Suppressor macrophage treated with lipopolysaccharide for 4 hours (primary cell): Measurements from ENCODE around the gene SURF1.
A peak's percentile ranks its signal among the peaks of the same experiment; 100 is the strongest.
"Not testable (repeated sequence)": the region's sequence is repeated elsewhere in the genome, so short reads cannot be mapped to it uniquely, and the experiment has no call there.

Experiments used
- DNase-seq: peaks from one replicate; pipeline ENCODE4 v3.0.0-alpha.2; 2020

Gene SURF1, protein sequence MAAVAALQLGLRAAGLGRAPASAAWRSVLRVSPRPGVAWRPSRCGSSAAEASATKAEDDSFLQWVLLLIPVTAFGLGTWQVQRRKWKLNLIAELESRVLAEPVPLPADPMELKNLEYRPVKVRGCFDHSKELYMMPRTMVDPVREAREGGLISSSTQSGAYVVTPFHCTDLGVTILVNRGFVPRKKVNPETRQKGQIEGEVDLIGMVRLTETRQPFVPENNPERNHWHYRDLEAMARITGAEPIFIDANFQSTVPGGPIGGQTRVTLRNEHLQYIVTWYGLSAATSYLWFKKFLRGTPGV

DNA sequence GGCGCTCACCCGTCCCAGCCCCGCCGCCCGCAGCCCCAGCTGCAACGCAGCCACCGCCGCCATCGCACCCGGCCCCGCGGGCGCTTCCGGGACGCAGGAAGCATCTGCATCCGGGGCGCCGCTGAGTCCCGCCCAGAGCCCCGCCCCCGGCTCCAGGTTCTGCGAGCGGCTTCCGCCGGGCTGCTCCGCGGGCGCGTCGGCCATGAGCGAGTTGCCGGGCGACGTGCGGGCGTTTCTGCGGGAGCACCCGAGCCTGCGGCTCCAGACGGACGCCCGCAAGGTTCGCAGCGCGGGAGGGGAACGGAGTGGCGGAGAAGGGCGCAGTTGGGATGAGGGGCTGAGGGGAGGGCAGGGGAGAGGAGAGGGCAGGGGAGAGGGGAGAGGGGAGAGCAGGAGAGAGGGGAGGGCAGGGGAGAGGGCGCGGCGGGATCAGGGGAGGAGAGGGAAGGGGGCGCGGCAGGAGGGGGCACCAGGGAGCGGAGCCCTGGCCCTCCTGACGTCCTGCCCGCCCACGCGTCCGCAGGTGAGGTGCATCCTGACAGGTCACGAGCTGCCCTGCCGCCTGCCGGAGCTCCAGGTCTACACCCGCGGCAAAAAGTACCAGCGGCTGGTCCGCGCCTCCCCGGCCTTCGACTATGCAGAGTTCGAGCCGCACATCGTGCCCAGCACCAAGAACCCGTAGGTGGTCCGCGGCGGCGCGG is at the start of gene SURF1, which contains the start of gene SURF2:
TSS of gene SURF1 (minus strand) at position 97 of the 701 bp plus-strand sequence. CDS start at position 63, 34 bp downstream.
TSS of gene SURF2 (plus strand) at position 160 of the 701 bp plus-strand sequence. CDS start at position 203, 43 bp downstream.
- peak; percentile 94 for DNase-seq

DNA sequence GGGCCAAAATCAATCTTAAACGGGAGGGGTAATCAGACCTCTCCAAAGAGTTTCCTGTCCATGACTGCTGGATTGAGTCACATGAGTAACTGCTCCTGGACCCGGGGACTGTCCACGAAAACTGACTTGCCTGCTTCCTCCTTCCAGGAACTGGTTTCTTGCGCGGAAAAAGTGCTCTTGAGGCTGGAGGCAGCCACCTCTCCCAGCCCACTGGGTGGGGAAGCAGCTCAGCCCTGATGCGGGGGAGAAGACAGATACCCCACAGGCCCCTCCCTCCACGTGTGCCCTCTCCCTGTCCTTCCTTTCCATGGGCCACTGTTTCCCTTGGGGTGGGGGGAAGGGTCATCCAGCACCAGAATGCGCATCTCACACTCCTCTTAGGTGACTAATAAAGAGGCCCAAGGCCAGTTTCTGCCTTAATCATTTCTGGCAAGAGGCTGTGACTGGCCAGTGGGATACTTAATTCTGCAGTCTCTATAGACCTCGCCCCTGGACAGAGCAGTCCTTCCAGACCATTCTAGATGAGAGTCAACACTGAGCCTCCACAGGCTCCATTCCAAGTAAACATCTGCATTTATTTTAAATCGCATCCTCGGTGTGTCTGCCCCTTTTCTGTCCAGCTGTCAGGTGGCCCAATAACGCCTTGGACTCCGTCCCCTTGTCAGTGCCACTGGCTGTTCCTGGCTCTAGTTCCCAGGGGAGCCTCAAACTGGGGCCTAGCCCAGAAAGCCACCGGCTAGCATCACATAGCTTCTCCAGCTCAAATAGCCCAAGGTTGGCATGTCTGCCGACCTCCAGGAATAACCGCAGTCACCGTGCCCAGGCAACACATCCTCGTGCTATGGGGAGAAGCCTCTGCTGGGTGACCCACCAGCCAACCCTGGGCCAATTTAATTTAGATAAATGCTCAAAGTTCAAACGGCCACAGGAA is 49.5 kb upstream of the SURF1 start:
- no peak for DNase-seq

DNA sequence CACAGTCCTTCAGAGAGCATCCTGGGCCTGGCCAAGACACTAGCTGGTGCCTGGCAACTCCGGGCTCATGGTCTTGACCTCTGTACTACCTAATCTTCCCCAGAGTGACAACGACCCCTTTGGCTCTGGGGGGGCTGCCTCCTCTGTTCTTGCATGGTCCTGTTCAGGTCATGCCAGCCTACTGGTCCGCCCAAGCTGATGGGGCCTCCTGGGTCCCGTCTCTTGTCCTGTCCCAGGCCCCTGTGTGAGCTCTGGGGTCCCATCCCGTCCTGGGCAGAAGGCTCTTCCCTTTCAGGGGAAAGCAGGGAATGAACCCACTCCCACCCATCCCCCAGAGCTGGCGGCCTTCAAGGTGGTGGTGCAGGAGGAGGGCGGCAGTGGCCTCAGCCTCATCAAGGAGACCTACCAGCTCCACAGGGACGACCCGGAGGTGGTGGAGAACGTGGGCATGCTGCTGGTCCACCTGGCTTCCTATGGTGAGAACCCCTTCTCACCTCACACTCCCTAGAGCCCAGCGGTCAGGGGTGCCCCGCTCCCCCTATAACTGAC is 48.2 kb upstream of the SURF1 start:
- DNase-seq = no peak

DNA sequence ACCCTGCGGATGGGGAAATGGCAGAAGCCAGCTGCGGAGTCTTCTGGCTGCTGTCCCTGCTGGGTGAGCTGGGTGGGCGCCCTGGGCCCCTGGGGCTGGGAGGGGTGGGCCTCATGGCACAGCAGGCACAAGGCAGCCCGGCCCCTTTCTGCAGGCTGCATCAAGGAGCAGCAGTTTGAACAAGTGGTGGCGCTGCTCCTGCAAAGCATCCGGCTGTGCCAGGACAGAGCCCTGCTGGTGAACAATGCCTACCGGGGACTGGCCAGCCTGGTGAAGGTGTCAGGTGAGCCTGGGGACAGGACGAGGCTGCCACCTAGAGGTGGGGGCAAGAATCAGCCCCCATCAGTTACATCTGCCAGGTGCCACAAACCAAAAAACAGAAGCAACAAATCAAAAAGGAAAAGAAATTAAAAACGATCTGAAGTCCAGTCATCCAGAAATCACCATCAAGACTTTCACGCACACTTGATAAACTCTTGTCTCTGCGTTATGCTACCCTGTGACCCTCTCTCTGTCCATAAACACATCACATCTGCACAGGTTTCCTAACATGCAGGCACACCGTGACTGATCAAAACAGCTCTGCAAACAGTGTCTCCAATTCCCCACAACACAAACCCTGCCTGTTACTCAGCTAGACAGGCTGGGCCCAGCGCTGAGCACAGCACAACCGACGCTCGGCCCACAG is 47.6 kb upstream of the SURF1 start:
- DNase-seq = peak; percentile 38

DNA sequence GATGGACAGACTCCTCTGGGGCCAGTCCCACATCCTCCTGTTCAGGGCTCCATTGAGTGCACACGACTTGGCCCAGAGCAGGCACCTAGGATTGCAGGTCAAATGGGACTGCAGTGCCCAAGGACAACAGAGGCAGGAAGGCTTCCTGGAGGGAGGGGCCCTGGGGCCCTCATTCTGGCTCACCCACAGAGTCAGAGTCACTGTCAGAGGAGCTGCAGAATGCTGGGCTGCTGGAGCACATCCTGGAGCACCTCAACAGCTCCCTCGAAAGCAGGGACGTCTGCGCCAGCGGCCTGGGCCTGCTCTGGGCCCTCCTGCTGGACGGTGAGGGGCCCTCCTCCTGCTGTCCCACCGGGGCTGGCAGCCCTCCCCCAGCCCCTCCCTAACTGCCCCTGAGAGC is 46.4 kb upstream of the SURF1 start:
- no peak for DNase-seq

DNA sequence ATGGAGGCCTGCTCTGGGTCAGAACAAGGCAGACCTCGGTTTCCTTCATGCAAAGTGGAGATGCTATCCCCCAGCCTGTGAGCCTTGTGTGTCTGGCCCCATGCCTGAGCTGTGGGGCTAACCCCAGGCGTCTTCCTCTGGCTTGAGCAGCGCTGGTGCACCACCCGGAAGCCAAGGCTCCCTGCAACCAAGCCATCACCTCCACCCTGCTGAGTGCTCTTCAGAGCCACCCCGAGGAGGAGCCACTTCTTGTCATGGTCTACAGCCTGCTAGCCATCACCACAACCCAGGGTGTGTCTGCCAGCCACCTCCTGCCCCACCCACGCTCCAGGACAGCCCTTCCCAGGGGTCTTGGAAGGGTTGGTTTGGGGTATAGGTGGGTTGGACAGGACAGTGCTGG is 45.3 kb upstream of the SURF1 start:
- no peak for DNase-seq

DNA sequence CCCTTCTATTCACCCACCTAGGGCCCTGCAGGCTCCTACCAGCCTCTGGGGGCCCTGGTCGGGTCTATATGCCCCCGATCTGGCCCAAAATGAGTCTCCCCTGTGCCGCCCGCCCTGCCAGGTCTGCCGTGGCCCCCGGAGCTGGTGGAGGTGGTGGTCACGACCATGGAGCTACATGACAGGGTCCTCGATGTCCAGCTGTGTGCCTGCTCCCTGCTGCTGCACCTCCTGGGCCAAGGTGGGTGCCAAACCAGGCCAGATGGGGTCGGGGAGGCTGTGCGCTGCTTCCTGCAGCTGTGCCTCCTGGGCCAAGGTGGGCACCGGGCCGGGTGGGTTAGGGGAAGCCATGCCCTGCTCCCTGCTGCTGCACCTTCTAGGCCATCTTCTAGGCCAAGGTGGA is 44.0 kb upstream of the SURF1 start:
- no peak for DNase-seq

DNA sequence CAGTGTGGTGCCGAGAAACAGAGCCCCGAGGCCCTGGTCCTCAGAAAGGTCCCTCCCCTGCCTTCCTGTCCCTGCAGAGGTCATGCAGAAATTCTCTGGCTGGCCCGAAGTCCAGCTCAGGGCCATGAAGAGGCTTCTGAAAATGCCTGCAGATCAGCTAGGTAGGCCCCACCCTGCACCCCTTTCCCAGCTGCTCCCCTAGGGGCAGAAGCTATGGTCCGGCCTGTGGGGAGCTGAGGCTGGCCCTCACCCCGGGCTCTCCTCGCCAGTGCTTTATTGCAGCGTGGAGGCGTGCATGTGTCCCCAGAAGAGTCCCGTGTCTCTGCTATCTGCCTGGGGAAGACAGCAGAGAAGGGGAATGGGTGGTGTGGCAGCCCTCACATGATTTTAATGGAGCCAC is 41.6 kb upstream of the SURF1 start:
- DNase-seq = no peak

DNA sequence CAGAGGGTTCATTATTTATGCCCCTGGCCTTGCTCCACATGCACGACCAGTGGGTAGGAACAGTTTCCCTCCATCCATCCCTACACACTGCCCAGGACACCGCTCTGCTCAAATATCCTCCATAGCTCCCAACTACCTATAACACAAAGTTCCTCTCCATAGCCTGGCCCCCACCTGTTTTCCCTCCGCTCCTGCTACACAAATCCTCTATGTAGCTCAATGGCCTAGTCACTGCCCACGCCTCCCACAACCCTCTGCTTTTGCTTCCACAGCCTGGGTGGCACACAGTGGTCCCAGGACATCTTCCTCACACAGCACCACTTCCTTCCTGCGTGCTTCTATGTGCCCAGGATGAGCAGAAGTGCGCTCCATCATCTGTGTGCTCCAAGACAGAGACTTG is 41.1 kb upstream of the SURF1 start:
- no peak for DNase-seq

DNA sequence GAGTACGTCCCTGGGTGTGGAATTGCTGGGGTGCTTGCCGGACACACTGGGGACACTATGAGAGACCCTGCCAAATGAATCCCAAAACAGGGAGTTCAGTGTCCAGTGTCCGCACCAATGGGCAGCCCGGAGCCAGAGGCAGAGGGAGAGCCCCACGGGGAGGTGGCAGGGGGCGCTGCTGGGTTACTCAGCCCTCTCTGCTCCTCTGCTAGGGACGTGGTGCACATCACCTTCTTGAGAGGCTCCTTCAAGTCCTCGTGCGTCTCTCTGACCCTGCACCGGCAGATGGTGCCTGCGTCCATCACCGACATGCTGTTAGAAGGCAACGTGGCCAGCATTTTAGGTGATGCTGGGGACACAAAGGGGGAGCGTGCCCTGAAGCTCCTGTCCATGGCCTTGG is 40.7 kb upstream of the SURF1 start:
- DNase-seq = no peak

DNA sequence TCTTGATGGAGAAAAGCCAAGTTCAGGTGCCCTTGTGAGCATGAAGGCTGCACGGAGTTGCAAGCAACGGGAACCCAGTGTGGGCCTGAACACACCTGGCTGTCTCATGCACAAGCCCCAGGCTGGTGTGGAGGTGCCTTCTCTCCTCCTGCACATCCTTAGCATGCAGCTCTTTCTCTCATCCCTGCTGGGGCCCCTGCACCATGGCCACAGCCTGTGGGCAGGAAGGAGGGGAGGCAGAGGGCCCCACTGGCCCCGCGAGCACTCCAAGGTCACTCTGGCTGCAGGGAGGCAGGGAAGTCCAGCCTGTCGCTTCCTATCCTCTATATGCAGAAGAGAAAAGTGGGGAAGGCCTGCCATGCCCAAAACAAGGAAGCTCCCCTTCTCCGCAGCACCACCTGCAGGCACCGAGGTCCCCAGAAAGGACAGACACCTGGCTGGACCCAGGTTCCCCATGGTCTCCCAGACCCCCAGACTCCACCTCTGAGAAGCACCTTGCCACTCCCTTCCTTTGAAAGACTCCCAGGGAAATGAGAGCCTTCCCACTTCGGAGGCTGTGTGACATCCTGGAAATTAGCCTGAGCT is 38.5 kb upstream of the SURF1 start:
- no peak for DNase-seq

DNA sequence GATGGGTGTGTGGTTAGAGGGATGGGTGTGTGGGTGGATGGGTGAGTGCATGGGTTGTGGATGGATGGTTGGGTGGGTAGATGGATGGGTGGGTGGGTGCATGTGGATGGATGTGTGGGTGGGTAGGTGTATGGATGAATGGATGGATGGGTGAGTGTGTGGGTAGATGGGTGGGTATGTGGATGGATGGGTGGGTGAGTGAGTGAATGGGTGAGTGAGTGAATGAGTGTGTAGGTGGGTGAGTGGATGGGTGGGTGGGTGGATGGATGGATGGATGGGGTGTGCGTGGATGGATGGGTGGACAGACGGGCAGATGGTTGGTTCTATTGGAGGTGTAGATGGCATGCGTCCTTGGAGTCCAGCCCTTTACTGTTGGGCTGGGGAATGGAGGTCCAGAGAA is 37.1 kb upstream of the SURF1 start:
- DNase-seq = no peak

DNA sequence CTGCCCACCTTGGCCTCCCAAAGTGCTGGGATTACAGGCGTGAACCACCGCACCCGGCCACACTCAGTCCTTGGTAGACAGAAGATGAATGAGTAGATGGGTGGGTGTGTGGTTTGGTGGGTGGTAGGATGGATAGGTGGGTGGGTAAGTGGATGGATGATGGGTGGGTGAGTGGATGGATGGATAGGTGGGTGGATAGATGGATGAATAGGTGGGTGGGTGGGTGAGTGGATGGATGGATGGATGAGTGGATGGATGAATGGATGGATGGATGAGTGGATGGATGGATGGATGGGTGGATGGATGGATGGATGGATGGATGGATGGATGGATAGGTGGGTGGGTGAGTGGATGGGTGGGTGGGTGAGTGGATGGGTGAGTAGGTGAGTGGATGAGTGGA is 36.0 kb upstream of the SURF1 start:
- DNase-seq = not testable (repeated sequence)

DNA sequence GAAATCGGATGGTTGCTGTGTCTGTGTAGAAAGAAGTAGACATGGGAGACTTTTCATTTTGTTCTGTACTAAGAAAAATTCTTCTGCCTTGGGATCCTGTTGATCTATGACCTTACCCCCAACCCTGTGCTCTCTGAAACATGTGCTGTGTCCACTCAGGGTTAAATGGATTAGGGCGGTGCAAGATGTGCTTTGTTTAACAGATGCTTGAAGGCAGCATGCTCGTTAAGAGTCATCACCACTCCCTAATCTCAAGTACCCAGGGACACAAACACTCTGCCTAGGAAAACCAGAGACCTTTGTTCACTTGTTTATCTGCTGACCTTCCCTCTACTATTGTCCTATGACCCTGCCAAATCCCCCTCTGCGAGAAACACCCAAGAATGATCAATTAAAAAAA is 35.2 kb upstream of the SURF1 start:
- DNase-seq = not testable (repeated sequence)

DNA sequence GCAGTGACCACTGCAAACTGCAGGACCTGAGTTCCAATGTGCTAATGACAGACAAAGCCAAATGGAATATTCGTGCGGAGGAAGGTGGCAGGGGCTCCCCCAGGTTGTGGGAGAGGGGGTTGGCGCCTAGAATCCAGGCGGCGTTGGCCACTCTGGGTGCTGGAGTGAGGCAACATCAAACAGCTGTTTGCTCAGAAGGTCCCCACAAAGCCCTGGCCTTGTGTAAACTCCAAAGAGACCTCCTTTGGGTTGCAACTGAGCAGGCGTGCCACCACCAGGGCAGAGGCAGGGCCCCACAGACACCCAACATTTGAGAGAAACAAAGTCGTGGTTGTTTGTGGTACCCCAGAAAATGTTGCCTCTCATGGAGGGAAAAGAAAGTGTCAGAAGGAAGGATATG is 34.4 kb upstream of the SURF1 start:
- no peak for DNase-seq

DNA sequence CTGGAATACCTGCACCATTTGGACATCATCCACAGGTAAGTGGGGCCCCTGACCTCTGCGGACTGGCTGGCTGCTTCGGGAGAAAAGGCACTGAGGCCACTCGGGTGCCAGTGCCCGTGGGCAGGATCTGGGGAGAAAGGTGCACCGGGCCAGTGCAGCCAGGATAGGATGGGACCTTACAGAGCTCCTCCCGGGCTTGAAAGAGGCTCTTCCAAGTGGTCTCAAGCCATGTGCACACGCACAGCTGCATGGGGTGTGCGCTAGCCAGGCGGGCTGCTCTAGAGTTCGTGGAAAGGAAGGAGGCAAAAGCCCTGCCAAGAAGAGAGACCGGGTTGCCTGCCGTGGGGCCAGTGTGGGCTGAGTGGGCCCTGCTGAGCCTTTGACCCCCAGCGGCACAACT is 33.3 kb upstream of the SURF1 start:
- DNase-seq = no peak

DNA sequence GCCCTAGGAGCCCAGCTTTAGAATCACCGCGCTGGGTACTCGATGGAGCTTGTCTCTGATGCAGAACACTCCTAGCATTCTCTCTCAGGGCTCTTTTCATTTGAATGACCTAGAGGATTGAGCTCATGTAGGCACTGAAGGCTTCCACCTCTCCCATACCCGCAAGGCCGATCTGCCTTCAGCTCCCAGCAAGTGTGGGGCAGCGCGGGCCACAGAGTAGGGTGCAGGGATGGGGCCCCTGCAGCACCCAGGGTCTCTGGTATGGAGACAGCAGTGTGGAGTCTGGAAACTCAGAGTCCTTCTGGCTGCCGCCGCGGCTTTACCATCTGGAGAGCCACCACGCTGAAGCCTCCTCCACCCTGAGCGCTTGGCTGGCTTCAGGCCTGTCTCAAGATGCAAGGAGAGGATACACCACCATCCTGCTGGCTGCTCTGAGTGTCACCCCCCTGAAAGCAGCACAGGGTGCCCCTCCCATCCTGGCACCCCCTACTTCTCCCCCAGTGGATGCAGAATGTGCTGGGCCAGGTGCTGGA is 32.8 kb upstream of the SURF1 start:
- no peak for DNase-seq

DNA sequence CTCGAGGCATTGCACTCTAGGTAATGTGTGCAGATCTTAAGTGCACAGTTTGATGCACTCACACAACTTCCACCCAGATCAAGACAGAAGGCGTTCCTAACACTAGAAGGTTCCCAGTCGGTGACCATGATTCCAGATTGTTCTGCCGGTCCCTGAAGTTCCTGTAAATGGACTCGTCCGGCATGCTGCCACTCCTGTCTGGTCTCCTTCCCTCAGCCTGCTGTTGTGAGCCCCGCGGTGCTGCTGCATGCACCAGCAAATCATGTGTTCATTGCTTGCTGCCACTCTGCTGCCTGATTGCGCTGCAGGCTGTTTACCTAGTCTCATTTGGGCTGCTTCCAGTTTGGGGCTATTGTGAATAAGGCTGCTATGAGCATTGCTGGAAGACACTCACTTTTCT is 31.4 kb upstream of the SURF1 start:
- DNase-seq = no peak

DNA sequence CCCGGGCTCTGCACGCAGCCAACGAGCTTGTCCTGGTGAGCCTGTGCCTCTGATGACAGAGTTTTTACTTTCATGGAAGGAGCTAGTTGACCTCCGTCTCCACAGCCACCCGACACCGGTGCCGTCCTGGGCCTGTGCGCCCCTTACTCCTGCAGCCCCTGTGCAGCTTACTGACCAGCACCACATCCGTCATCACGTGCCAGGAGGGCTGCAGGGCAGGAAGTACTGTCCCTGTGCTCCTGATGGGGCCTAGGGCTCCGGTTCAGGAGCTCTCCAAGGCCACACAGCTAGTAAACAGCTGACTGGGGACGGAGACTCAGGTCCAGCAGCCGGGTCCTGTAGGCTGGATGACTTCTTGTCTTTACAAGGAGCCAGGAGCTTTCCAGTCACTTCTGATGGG is 30.1 kb upstream of the SURF1 start:
- DNase-seq = no peak

DNA sequence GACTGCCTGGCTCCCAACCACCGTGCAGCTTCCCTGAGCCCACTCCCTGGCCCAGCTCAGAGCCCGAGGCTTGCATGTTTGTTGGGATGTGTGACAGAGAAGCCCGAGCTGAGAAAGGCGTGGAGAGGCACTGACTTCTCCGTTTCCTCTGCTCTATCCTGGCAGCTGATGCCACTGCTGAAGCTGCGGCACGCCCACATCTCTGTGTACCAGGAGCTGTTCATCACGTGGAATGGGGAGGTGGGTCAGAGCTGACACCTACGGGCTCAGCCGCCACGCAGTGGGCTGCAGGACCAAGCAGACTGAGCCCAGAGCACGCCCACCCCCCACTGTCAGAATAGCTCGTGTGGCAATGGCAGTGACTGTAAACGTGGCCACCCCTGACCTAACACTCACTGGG is 29.2 kb upstream of the SURF1 start:
- no peak for DNase-seq

DNA sequence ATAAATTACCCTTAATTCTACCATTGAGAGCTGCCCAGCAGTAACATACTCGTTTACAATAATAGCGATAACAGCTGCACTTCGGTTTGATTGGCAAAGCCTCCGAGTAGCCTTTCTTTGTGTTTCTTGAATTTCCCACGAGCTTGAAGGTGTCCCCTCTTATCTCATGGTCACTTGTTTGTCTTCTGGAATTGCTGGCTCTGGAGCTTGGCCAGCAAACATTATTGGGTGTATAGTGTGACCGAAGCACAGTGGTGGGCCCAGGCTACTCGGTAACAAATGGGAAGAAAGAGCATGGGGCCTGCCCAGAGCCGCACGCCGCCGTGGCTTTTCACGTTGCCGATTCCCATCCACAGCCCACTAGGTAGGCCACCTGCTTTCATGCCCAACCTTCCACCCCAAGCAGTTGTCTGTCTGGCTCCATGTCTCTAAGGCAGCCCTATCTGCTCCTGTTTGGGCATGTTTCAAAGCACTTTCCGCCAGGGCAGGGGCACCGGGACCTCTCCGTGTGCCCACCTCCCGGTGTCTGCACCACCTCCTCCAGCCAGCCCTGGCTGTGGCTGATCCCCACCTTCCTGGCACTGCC is 28.5 kb upstream of the SURF1 start:
- no peak for DNase-seq

DNA sequence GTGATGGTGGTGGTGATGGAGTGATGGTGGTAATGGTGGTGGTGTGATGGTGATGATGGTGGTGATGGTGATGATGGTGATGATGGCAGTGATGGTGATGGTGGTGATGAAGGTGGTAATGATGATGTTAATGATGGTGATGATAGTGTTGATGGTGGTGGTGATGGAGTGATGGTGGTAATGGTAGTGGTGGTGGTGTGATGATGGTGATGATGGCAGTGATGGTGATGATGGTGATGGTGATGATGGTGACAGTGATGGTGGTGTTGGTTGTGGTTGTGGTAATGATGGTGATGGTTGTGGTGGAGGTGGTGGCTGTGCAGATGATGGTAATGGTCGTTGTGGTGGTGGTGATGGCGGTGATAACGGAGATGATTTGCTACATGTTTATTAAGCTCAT is 27.2 kb upstream of the SURF1 start:
- no peak for DNase-seq
